Neural cell (in vitro differentiated cells): Measurements from ENCODE around the gene PAK4. TPM values are rescaled to one million over a fixed set of nuclear protein-coding genes. Genes with fewer than 3 reads are reported as not detected.

Experiments used
- H2AFZ ChIP-seq: fragments of 200-600, 300-800 bp; sonication (generic), shearing (Covaris generic); 2 replicates; pipeline ENCODE4 v1.6.0; 2014; ENCODE audit warnings: low read depth, mild to moderate bottlenecking, antibody characterized with exemption, low read length, moderate library complexity
- H3F3A ChIP-seq: fragments of 200-600 bp; shearing (Covaris generic); 2 replicates; pipeline ENCODE4 v1.6.1; 2016; ENCODE audit warnings: mild to moderate bottlenecking, moderate library complexity, mixed read lengths, antibody characterized with exemption, low read length; ENCODE audit not compliant: insufficient read depth, poor library complexity, severe bottlenecking
- H3K27ac ChIP-seq: fragments of 200-600, 300-800 bp; sonication (generic), shearing (Covaris generic); 2 replicates; pipeline ENCODE4 v1.5.1; 2014; ENCODE audit warnings: mild to moderate bottlenecking, low read length, moderate library complexity
- H3K27me3 ChIP-seq: fragments of 300-800, 200-600 bp; sonication (generic), shearing (Covaris generic); 2 replicates; pipeline ENCODE4 v1.6.0; 2014; ENCODE audit warnings: mild to moderate bottlenecking, low read depth, low read length, moderate library complexity; ENCODE audit not compliant: insufficient read depth
- H3K36me3 ChIP-seq: fragments of 300-800, 200-600 bp; sonication (generic), shearing (Covaris generic); 2 replicates; pipeline ENCODE4 v1.5.1; 2014; ENCODE audit warnings: mild to moderate bottlenecking, antibody characterized with exemption, low read length, moderate library complexity; ENCODE audit not compliant: insufficient read depth
- H3K4me2 ChIP-seq: fragments of 300-800, 200-600 bp; sonication (generic), shearing (Covaris generic); 2 replicates; pipeline ENCODE4 v1.6.0; 2014; ENCODE audit warnings: mild to moderate bottlenecking, low read length
- H3K4me3 ChIP-seq: fragments of 300-800, 200-600 bp; sonication (generic), shearing (Covaris generic); 2 replicates; pipeline ENCODE4 v1.5.1; 2014; ENCODE audit warnings: mild to moderate bottlenecking, low read length, moderate library complexity
- H3K79me2 ChIP-seq: fragments of 200-600 bp; shearing (Covaris generic); replicated peaks from 2 replicates; pipeline ENCODE4 v1.6.0; 2014; ENCODE audit warnings: mild to moderate bottlenecking, low read length, moderate library complexity; ENCODE audit not compliant: insufficient read depth
- H3K9ac ChIP-seq: fragments of 300-800, 200-600 bp; sonication (generic), shearing (Covaris generic); 2 replicates; pipeline ENCODE4 v1.6.1; 2016; ENCODE audit warnings: mild to moderate bottlenecking, low read length, mixed read lengths
- H3K9me2 ChIP-seq: fragments of 200-600 bp; shearing (Covaris generic); 2 replicates; pipeline ENCODE4 v1.6.1; 2016; ENCODE audit warnings: mild to moderate bottlenecking, low read length, mixed read lengths; ENCODE audit not compliant: insufficient read depth
- H3K9me3 ChIP-seq: fragments of 200-600, 300-800 bp; sonication (generic), shearing (Covaris generic); 2 replicates; pipeline ENCODE4 v1.6.1; 2016; ENCODE audit warnings: mild to moderate bottlenecking, mixed run types, low read length, moderate library complexity, mixed read lengths
- H4K20me1 ChIP-seq: fragments of 200-600 bp; shearing (Covaris generic); 2 replicates; pipeline ENCODE4 v1.6.1; 2016; ENCODE audit warnings: mild to moderate bottlenecking, mixed run types; ENCODE audit not compliant: insufficient read depth
- EP300 ChIP-seq: fragments of 450-650 bp; conservative IDR thresholded peaks from 2 replicates; pipeline ENCODE4 v1.6.1; 2014; ENCODE audit warnings: antibody characterized with exemption, mild to moderate bottlenecking, moderate library complexity; ENCODE audit not compliant: poor library complexity, severe bottlenecking
- EZH2 ChIP-seq: fragments of 200-600, 300-800 bp; shearing (Covaris generic), sonication (generic); IDR thresholded peaks from 2 replicates; pipeline ENCODE4 v1.6.1; 2014; ENCODE audit warnings: antibody characterized with exemption, low read length, borderline replicate concordance, mild to moderate bottlenecking; ENCODE audit not compliant: insufficient read depth, poor library complexity, severe bottlenecking
- MXI1 ChIP-seq: fragments of 450-650 bp; conservative IDR thresholded peaks from 2 replicates; pipeline ENCODE4 v1.6.1; 2014; ENCODE audit warnings: antibody characterized with exemption, mild to moderate bottlenecking; ENCODE audit not compliant: poor library complexity, severe bottlenecking
- POLR2AphosphoS5 ChIP-seq: IDR thresholded peaks from 2 replicates; pipeline ENCODE4 v1.6.1; 2012
- RAD21 ChIP-seq: fragments of 450-650 bp; conservative IDR thresholded peaks from 2 replicates; pipeline ENCODE4 v1.6.1; 2014; ENCODE audit warnings: antibody characterized with exemption, mild to moderate bottlenecking, moderate library complexity
- SMC3 ChIP-seq: fragments of 450-650 bp; conservative IDR thresholded peaks from 2 replicates; pipeline ENCODE4 v1.6.1; 2014; ENCODE audit warnings: antibody characterized with exemption, mild to moderate bottlenecking, moderate library complexity; ENCODE audit not compliant: poor library complexity
- TAF1 ChIP-seq: IDR thresholded peaks from 2 replicates; pipeline ENCODE4 v1.6.1; 2012; ENCODE audit warnings: low read depth
- polyA plus RNA-seq: library from polyadenylated mRNA; depleted of rRNA; stranded (reverse); fragments of >200 nt; gene quantifications from 2 replicates; pipeline ENCODE4 v1.2.3, GENCODE V29; 2014
- TF ChIP-seq, protein P1 (sequence below): IDR thresholded peaks from 2 replicates; pipeline ENCODE4 v1.6.1; 2012; ENCODE audit warnings: borderline replicate concordance
- TF ChIP-seq, protein P2 (sequence below): fragments of 450-650 bp; IDR thresholded peaks from 2 replicates; pipeline ENCODE4 v1.5.1; 2014; ENCODE audit warnings: antibody characterized with exemption, mild to moderate bottlenecking, moderate library complexity; ENCODE audit not compliant: poor library complexity, severe bottlenecking

The PAK4 gene
- polyA plus RNA-seq, 1 donor from 2014 or later, result 5.4 TPM

DNA sequence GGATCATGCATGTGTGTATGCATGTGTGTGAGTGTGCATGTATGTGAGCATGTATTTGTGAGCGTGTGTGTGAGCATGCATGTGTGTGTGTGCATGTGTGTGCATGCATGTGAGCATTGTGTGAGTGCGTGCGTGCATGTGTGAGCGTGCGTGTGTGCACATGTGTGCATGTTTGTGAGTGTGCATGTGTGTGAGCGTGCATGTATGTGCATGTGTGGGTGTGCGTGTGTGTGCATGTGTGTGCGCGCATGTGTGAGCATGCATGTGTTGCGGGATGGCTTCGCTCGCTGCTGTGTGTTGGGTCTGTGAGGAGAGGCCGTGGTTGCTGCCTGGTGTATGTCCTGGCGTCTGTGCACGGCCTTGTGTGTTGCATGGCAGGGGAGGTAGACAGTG lies 32.4 kb downstream of the PAK4 start:
- Histone ChIP-seq H3K79me2 (no peaks in the 10 kb centered on the region), H2AFZ (no peak overlapping the region), H3K4me2 (no peak overlapping the region), H3K36me3 (no peaks in the 10 kb centered on the region), H3K27me3 (no peaks in the 10 kb centered on the region), H3F3A (no peaks in the 10 kb centered on the region), H3K9me3 (no peaks in the 10 kb centered on the region), H4K20me1 (no peaks in the 10 kb centered on the region), H3K27ac (no peak overlapping the region), H3K4me3 (no peak overlapping the region), H3K9me2 (no peaks in the 10 kb centered on the region), H3K9ac (no peak overlapping the region)
- TF ChIP-seq TAF1 (no peak), RAD21 (no peak), MXI1 (no peak), EZH2 (no peak), EP300 (no peak), SMC3 (no peak), POLR2AphosphoS5 (no peak)
- TF ChIP-seq, protein P1, sequence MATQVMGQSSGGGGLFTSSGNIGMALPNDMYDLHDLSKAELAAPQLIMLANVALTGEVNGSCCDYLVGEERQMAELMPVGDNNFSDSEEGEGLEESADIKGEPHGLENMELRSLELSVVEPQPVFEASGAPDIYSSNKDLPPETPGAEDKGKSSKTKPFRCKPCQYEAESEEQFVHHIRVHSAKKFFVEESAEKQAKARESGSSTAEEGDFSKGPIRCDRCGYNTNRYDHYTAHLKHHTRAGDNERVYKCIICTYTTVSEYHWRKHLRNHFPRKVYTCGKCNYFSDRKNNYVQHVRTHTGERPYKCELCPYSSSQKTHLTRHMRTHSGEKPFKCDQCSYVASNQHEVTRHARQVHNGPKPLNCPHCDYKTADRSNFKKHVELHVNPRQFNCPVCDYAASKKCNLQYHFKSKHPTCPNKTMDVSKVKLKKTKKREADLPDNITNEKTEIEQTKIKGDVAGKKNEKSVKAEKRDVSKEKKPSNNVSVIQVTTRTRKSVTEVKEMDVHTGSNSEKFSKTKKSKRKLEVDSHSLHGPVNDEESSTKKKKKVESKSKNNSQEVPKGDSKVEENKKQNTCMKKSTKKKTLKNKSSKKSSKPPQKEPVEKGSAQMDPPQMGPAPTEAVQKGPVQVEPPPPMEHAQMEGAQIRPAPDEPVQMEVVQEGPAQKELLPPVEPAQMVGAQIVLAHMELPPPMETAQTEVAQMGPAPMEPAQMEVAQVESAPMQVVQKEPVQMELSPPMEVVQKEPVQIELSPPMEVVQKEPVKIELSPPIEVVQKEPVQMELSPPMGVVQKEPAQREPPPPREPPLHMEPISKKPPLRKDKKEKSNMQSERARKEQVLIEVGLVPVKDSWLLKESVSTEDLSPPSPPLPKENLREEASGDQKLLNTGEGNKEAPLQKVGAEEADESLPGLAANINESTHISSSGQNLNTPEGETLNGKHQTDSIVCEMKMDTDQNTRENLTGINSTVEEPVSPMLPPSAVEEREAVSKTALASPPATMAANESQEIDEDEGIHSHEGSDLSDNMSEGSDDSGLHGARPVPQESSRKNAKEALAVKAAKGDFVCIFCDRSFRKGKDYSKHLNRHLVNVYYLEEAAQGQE, result no peak
- TF ChIP-seq, protein P2, sequence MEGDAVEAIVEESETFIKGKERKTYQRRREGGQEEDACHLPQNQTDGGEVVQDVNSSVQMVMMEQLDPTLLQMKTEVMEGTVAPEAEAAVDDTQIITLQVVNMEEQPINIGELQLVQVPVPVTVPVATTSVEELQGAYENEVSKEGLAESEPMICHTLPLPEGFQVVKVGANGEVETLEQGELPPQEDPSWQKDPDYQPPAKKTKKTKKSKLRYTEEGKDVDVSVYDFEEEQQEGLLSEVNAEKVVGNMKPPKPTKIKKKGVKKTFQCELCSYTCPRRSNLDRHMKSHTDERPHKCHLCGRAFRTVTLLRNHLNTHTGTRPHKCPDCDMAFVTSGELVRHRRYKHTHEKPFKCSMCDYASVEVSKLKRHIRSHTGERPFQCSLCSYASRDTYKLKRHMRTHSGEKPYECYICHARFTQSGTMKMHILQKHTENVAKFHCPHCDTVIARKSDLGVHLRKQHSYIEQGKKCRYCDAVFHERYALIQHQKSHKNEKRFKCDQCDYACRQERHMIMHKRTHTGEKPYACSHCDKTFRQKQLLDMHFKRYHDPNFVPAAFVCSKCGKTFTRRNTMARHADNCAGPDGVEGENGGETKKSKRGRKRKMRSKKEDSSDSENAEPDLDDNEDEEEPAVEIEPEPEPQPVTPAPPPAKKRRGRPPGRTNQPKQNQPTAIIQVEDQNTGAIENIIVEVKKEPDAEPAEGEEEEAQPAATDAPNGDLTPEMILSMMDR, result no peak

GRCh38 chr19:39158646-39159260 lies 33.2 kb downstream of the PAK4 start:
- Histone ChIP-seq H3K4me3 (no peak overlapping the region), H4K20me1 (no peaks in the 10 kb centered on the region), H3K79me2 (no peaks in the 10 kb centered on the region), H3K9ac (no peak overlapping the region), H3K9me3 (no peaks in the 10 kb centered on the region), H3K9me2 (no peaks in the 10 kb centered on the region), H3F3A (no peaks in the 10 kb centered on the region), H3K27me3 (no peaks in the 10 kb centered on the region), H3K4me2 (no peak overlapping the region), H2AFZ (no peak overlapping the region), H3K27ac (no peak overlapping the region), H3K36me3 (no peaks in the 10 kb centered on the region)
- TF ChIP-seq, protein P2, result no peak
- TF ChIP-seq RAD21 (no peak), POLR2AphosphoS5 (no peak), EP300 (no peak), MXI1 (no peak)
- TF ChIP-seq, protein P1, result no peak
